DND-41 (cell line): ENCODE results near the gene EIF2B2.

Source experiments
- ATAC-seq: fragments of 200-7000 bp; cut with Tn5 transposase; 3 replicates; pipeline ENCODE4 v1.9.1; 2021; ENCODE audit warnings: low read depth; ENCODE audit not compliant: insufficient read depth
- DNase-seq: peaks from one replicate; pipeline ENCODE4 v3.0.0-alpha.2; 2020
- H2AFZ ChIP-seq: 2 replicates; pipeline ENCODE4 v1.6.0; 2012; ENCODE audit warnings: low read depth, low read length
- H3K27ac ChIP-seq: 2 replicates; pipeline ENCODE4 v1.5.1; 2012; ENCODE audit warnings: low read length, inconsistent platforms
- H3K27me3 ChIP-seq: fragments of 200-600 bp; sonication (generic); 2 replicates; pipeline ENCODE4 v1.6.0; 2012; ENCODE audit warnings: low read length, mild to moderate bottlenecking, inconsistent platforms; ENCODE audit not compliant: insufficient read depth, poor library complexity
- H3K36me3 ChIP-seq: 2 replicates; pipeline ENCODE4 v1.5.1; 2012; ENCODE audit warnings: low read length, inconsistent platforms; ENCODE audit not compliant: insufficient read depth
- H3K4me1 ChIP-seq: 2 replicates; pipeline ENCODE4 v1.5.1; 2012; ENCODE audit warnings: mild to moderate bottlenecking, low read length; ENCODE audit not compliant: insufficient read depth
- H3K4me2 ChIP-seq: 2 replicates; pipeline ENCODE4 v1.6.0; 2012; ENCODE audit warnings: mild to moderate bottlenecking, moderate library complexity, low read length, inconsistent platforms; ENCODE audit not compliant: insufficient read depth
- H3K4me3 ChIP-seq, 2 experiments: fragments of 200-600 bp in 1 of 2; shearing (Covaris generic) in 1 of 2; 2 replicates each; pipeline ENCODE4 v1.5.1; 2012 to 2016; ENCODE audit warnings: inconsistent platforms in 2 of 2, low read length in 2 of 2, mild to moderate bottlenecking in 2 of 2, low read depth in 1 of 2, moderate library complexity in 1 of 2
- H3K79me2 ChIP-seq: 2 replicates; pipeline ENCODE4 v1.6.0; 2012; ENCODE audit warnings: low read length, inconsistent platforms; ENCODE audit not compliant: insufficient read depth
- H3K9ac ChIP-seq: 2 replicates; pipeline ENCODE4 v1.6.0; 2012; ENCODE audit warnings: low read depth, mild to moderate bottlenecking, inconsistent platforms, low read length, moderate library complexity
- H3K9me3 ChIP-seq: 2 replicates; pipeline ENCODE4 v1.5.1; 2012; ENCODE audit warnings: low read length, moderate library complexity, mild to moderate bottlenecking, inconsistent platforms; ENCODE audit not compliant: insufficient read depth, severe bottlenecking
- H4K20me1 ChIP-seq: 2 replicates; pipeline ENCODE4 v1.6.0; 2012; ENCODE audit warnings: low read length; ENCODE audit not compliant: insufficient read depth
- CTCF ChIP-seq: IDR thresholded peaks from 2 replicates; pipeline ENCODE4 v1.5.1; 2012; ENCODE audit warnings: borderline replicate concordance, low read length, moderate library complexity, mild to moderate bottlenecking; ENCODE audit not compliant: poor library complexity, severe bottlenecking; ENCODE audit errors: extremely low read depth
- EZH2 ChIP-seq: IDR thresholded peaks from 3 replicates; pipeline ENCODE4 v1.6.1; 2012; ENCODE audit warnings: borderline replicate concordance, low read depth, mild to moderate bottlenecking, moderate library complexity, low read length, inconsistent platforms; ENCODE audit not compliant: severe bottlenecking

EIF2B2 gene

GRCh38 chr14:74963178-74963704 is 39.5 kb upstream of the EIF2B2 start:
- no peaks in the 10 kb centered on the region for H3K79me2 ChIP-seq
- no peak for ATAC-seq
- H3K36me3 ChIP-seq, result no peaks in the 10 kb centered on the region
- H2AFZ ChIP-seq, result no peak overlapping the region
- H4K20me1 ChIP-seq, result no peaks in the 10 kb centered on the region
- no peak overlapping the region for H3K4me2 ChIP-seq
- no peak for TF ChIP-seq EZH2
- no peak for TF ChIP-seq CTCF
- H3K27me3 ChIP-seq, result peaks cover 21% of the 10 kb centered on the region
- no peak overlapping the region for H3K4me3 ChIP-seq
- no peaks in the 10 kb centered on the region for H3K9me3 ChIP-seq
- DNase-seq, result no peak
- no peak overlapping the region for H3K9ac ChIP-seq
- H3K4me1 ChIP-seq, result no peaks in the 10 kb centered on the region
- no peak overlapping the region for H3K27ac ChIP-seq

- H3K4me3 ChIP-seq, result no peak overlapping the region
- no peaks in the 10 kb centered on the region for H3K79me2 ChIP-seq
- no peak for TF ChIP-seq CTCF
- no peak for TF ChIP-seq EZH2
- H3K4me2 ChIP-seq, result no peak overlapping the region
- no peaks in the 10 kb centered on the region for H3K36me3 ChIP-seq
- H3K27ac ChIP-seq, result no peak overlapping the region
- no peaks in the 10 kb centered on the region for H3K4me1 ChIP-seq
- no peak overlapping the region for H3K9ac ChIP-seq
- no peaks in the 10 kb centered on the region for H4K20me1 ChIP-seq
- H3K9me3 ChIP-seq, result no peaks in the 10 kb centered on the region
- no peak overlapping the region for H2AFZ ChIP-seq
- DNase-seq, result no peak
- ATAC-seq, result peak; percentile 35; the same call in 1 of the 3 replicates
- H3K27me3 ChIP-seq, result peaks cover 21% of the 10 kb centered on the region
These were observed 38.9 kb upstream of the EIF2B2 start for GRCh38 chr14:74963705-74964271.

GRCh38 chr14:74964787-74965485 is 37.8 kb upstream of the EIF2B2 start:
- H3K27ac ChIP-seq, result no peak overlapping the region
- TF ChIP-seq EZH2 (no peak), CTCF (no peak)

More at GRCh38 chr14:74964787-74965485, 37.8 kb upstream of the EIF2B2 start:
- ATAC-seq (no peak), DNase-seq (no peak)
- Histone ChIP-seq H3K9ac (no peak overlapping the region), H3K9me3 (no peaks in the 10 kb centered on the region), H3K4me2 (no peak overlapping the region), H2AFZ (no peak overlapping the region), H4K20me1 (no peaks in the 10 kb centered on the region), H3K36me3 (no peaks in the 10 kb centered on the region), H3K79me2 (no peaks in the 10 kb centered on the region), H3K4me3 (no peak overlapping the region), H3K27me3 (peaks cover 21% of the 10 kb centered on the region), H3K4me1 (no peaks in the 10 kb centered on the region)
